Fibroblast of upper back skin (primary cell): ENCODE measurements around the gene PADI1.
A peak's percentile ranks its signal among the peaks of the same experiment; 100 is the strongest.

ENCODE experiments used
- DNase-seq: peaks from one replicate; pipeline ENCODE4 v3.0.0-alpha.2; 2013

The PADI1 gene

GRCh38 chr1:17198476-17199258 lies 6.3 kb upstream of the PADI1 start:
- no peak for DNase-seq

- DNase-seq = no peak
Measured at GRCh38 chr1:17199267-17200044, 5.5 kb upstream of the PADI1 start.

GRCh38 chr1:17200246-17200645 lies 4.7 kb upstream of the PADI1 start:
- no peak for DNase-seq

GRCh38 chr1:17200756-17201155 lies 4.2 kb upstream of the PADI1 start:
- DNase-seq = no peak

- no peak for DNase-seq
Measured at GRCh38 chr1:17201201-17202021, 3.5 kb upstream of the PADI1 start.

GRCh38 chr1:17205652-17206051 lies 724 bp downstream of the PADI1 start:
- DNase-seq = no peak

- no peak for DNase-seq
Measured at GRCh38 chr1:17206196-17206595, 1.3 kb downstream of the PADI1 start.

- no peak for DNase-seq
Measured at GRCh38 chr1:17207046-17207445, 2.1 kb downstream of the PADI1 start.

- no peak for DNase-seq
Measured at GRCh38 chr1:17207540-17207939, 2.6 kb downstream of the PADI1 start.

- DNase-seq = peak; percentile 67
Measured at GRCh38 chr1:17207966-17208418, 3.1 kb downstream of the PADI1 start.

- no peak for DNase-seq
Measured at GRCh38 chr1:17208546-17208945, 3.6 kb downstream of the PADI1 start.

- no peak for DNase-seq
Measured at GRCh38 chr1:17209430-17209829, 4.5 kb downstream of the PADI1 start.

- DNase-seq = no peak
Measured at GRCh38 chr1:17210176-17210575, 5.2 kb downstream of the PADI1 start.

GRCh38 chr1:17211377-17211776 lies 6.4 kb downstream of the PADI1 start:
- DNase-seq = no peak

- DNase-seq = no peak
Measured at GRCh38 chr1:17212009-17212408, 7.1 kb downstream of the PADI1 start.

- DNase-seq = peak; percentile 86
Measured at GRCh38 chr1:17212487-17213121, 7.7 kb downstream of the PADI1 start.

- no peak for DNase-seq
Measured at GRCh38 chr1:17213148-17213781, 8.3 kb downstream of the PADI1 start.

- DNase-seq = no peak
Measured at GRCh38 chr1:17213782-17214148, 8.8 kb downstream of the PADI1 start.

- DNase-seq = no peak
Measured at GRCh38 chr1:17214876-17215544, 10.1 kb downstream of the PADI1 start.

GRCh38 chr1:17215545-17215890 lies 10.6 kb downstream of the PADI1 start:
- no peak for DNase-seq

- no peak for DNase-seq
Measured at GRCh38 chr1:17216078-17216477, 11.2 kb downstream of the PADI1 start.

GRCh38 chr1:17217607-17218006 lies 12.7 kb downstream of the PADI1 start:
- DNase-seq = no peak
